SK-N-SH treated with all-trans-retinoic acid at 6 μM for 48 hours (cell line): ENCODE measurements around the gene CEMIP.

Source experiments
- ATAC-seq: fragments of 200-7000 bp; cut with Tn5 transposase; 3 replicates; pipeline ENCODE4 v1.9.1; 2020; ENCODE audit warnings: mild to moderate bottlenecking, moderate library complexity
- ARNTL ChIP-seq: fragments of 450-650 bp; formaldehyde crosslinking; IDR thresholded peaks from 2 replicates; pipeline ENCODE4 v1.5.0; 2020; ENCODE audit warnings: low read depth, mild to moderate bottlenecking, moderate library complexity, borderline replicate concordance
- BACH2 ChIP-seq: fragments of 250-450 bp; sonication (Bioruptor Pico); IDR thresholded peaks from 2 replicates; pipeline ENCODE4 v1.9.0; 2021; ENCODE audit warnings: mild to moderate bottlenecking, borderline replicate concordance
- CSDC2 ChIP-seq: fragments of 250-450 bp; sonication (Bioruptor Pico); IDR thresholded peaks from 2 replicates; pipeline ENCODE4 v1.5.0; 2020; ENCODE audit warnings: mild to moderate bottlenecking, moderate library complexity
- ESRRG ChIP-seq: fragments of 250-450 bp; sonication (Bioruptor Pico); IDR thresholded peaks from 2 replicates; pipeline ENCODE4 v1.6.1; 2021; ENCODE audit warnings: mild to moderate bottlenecking
- GLIS3 ChIP-seq: fragments of 250-450 bp; sonication (Bioruptor Pico); IDR thresholded peaks from 2 replicates; pipeline ENCODE4 v1.5.0; 2020; ENCODE audit warnings: mild to moderate bottlenecking, moderate library complexity
- ISL1 ChIP-seq: fragments of 250-450 bp; sonication (Bioruptor Pico); IDR thresholded peaks from 2 replicates; pipeline ENCODE4 v2.1.2; 2022; ENCODE audit warnings: mild to moderate bottlenecking, moderate library complexity
- OSR1 ChIP-seq: fragments of 250-450 bp; sonication (Bioruptor Pico); IDR thresholded peaks from 2 replicates; pipeline ENCODE4 v1.8.0; 2022; ENCODE audit warnings: moderate library complexity, mild to moderate bottlenecking, inconsistent platforms
- PPARA ChIP-seq: fragments of 250-450 bp; sonication (Bioruptor Pico); IDR thresholded peaks from 2 replicates; pipeline ENCODE4 v1.5.0; 2020; ENCODE audit warnings: mild to moderate bottlenecking, borderline replicate concordance
- SNAI2 ChIP-seq: fragments of 250-450 bp; sonication (Bioruptor Pico); IDR thresholded peaks from 2 replicates; pipeline ENCODE4 v1.5.0; 2020; ENCODE audit warnings: mild to moderate bottlenecking, moderate library complexity
- ZC3H10 ChIP-seq: fragments of 250-450 bp; sonication (Bioruptor Pico); IDR thresholded peaks from 2 replicates; pipeline ENCODE4 v1.5.1; 2021; ENCODE audit warnings: mild to moderate bottlenecking, moderate library complexity
- ZFP3 ChIP-seq: fragments of 250-450 bp; sonication (Bioruptor Pico); IDR thresholded peaks from 2 replicates; pipeline ENCODE4 v1.5.0; 2020; ENCODE audit warnings: mild to moderate bottlenecking, moderate library complexity
- ZFP30 ChIP-seq: fragments of 450-650 bp; formaldehyde crosslinking; IDR thresholded peaks from 2 replicates; pipeline ENCODE4 v1.5.0; 2022; ENCODE audit warnings: mild to moderate bottlenecking, moderate library complexity
- ZNF565 ChIP-seq: fragments of 450-650 bp; formaldehyde crosslinking; conservative IDR thresholded peaks from 2 replicates; pipeline ENCODE4 v1.5.0; 2020; ENCODE audit warnings: low read depth, mild to moderate bottlenecking, moderate library complexity
- ZNF70 ChIP-seq: fragments of 450-650 bp; formaldehyde crosslinking; IDR thresholded peaks from 2 replicates; pipeline ENCODE4 v1.5.0; 2020; ENCODE audit warnings: mild to moderate bottlenecking, moderate library complexity
- ZNF8 ChIP-seq: fragments of 450-650 bp; formaldehyde crosslinking; IDR thresholded peaks from 2 replicates; pipeline ENCODE4 v1.5.0; 2020; ENCODE audit warnings: mild to moderate bottlenecking, moderate library complexity
- TF ChIP-seq, protein P1 (sequence below): fragments of 250-450 bp; sonication (Bioruptor Pico); IDR thresholded peaks from 2 replicates; pipeline ENCODE4 v1.8.0; 2020; ENCODE audit warnings: mild to moderate bottlenecking, moderate library complexity, borderline replicate concordance
- TF ChIP-seq, protein P2 (sequence below): fragments of 250-450 bp; sonication (Bioruptor Pico); IDR thresholded peaks from 2 replicates; pipeline ENCODE4 v1.5.0; 2020; ENCODE audit warnings: mild to moderate bottlenecking, moderate library complexity
- TF ChIP-seq, protein P3 (sequence below): fragments of 250-450 bp; sonication (Bioruptor Pico); IDR thresholded peaks from 2 replicates; pipeline ENCODE4 v1.5.1; 2021; ENCODE audit warnings: mild to moderate bottlenecking, moderate library complexity
- TF ChIP-seq, protein P4 (sequence below): fragments of 250-450 bp; sonication (Bioruptor Pico); IDR thresholded peaks from 2 replicates; pipeline ENCODE4 v1.5.1; 2020; ENCODE audit warnings: low read depth, mild to moderate bottlenecking, moderate library complexity
- TF ChIP-seq, protein P5 (sequence below): fragments of 250-450 bp; sonication (Bioruptor Pico); IDR thresholded peaks from 2 replicates; pipeline ENCODE4 v1.8.0; 2021; ENCODE audit warnings: low read depth, mild to moderate bottlenecking, moderate library complexity, borderline replicate concordance

Gene CEMIP

DNA sequence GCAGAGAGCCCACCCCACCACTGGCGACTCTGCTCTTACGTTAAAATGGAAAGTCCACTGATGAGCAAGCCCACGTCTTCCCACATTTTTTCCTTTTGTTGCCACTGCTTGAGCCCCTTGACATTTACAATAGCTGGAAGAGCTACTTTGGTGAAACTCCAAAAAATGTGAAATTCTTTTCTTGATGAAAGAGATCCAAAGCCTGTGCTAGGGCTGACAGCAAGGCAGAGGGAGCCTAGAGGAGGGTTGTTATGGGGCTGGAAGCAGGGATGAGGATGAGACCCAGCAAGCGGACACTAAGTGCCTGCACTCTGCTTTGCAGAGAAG, 97.1 kb downstream of the CEMIP start:
- no peak for ATAC-seq
- no peak for TF ChIP-seq SNAI2
- TF ChIP-seq PPARA (CRISPR knock-in tag) = no peak
- TF ChIP-seq CSDC2 (CRISPR knock-in tag) = no peak
- TF ChIP-seq ESRRG = no peak
- no peak for TF ChIP-seq ZC3H10
- no peak for TF ChIP-seq ZFP3 (CRISPR knock-in tag)
- no peak for TF ChIP-seq ISL1 (CRISPR knock-in tag)
- no peak for TF ChIP-seq ZNF8 (CRISPR knock-in tag)
- no peak for TF ChIP-seq ZNF70 (CRISPR knock-in tag)
- no peak for TF ChIP-seq ZNF565 (CRISPR knock-in tag)
- no peak for TF ChIP-seq GLIS3
- TF ChIP-seq, protein P1, sequence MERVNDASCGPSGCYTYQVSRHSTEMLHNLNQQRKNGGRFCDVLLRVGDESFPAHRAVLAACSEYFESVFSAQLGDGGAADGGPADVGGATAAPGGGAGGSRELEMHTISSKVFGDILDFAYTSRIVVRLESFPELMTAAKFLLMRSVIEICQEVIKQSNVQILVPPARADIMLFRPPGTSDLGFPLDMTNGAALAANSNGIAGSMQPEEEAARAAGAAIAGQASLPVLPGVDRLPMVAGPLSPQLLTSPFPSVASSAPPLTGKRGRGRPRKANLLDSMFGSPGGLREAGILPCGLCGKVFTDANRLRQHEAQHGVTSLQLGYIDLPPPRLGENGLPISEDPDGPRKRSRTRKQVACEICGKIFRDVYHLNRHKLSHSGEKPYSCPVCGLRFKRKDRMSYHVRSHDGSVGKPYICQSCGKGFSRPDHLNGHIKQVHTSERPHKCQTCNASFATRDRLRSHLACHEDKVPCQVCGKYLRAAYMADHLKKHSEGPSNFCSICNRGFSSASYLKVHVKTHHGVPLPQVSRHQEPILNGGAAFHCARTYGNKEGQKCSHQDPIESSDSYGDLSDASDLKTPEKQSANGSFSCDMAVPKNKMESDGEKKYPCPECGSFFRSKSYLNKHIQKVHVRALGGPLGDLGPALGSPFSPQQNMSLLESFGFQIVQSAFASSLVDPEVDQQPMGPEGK (CRISPR knock-in tag) = no peak
- TF ChIP-seq, protein P2, sequence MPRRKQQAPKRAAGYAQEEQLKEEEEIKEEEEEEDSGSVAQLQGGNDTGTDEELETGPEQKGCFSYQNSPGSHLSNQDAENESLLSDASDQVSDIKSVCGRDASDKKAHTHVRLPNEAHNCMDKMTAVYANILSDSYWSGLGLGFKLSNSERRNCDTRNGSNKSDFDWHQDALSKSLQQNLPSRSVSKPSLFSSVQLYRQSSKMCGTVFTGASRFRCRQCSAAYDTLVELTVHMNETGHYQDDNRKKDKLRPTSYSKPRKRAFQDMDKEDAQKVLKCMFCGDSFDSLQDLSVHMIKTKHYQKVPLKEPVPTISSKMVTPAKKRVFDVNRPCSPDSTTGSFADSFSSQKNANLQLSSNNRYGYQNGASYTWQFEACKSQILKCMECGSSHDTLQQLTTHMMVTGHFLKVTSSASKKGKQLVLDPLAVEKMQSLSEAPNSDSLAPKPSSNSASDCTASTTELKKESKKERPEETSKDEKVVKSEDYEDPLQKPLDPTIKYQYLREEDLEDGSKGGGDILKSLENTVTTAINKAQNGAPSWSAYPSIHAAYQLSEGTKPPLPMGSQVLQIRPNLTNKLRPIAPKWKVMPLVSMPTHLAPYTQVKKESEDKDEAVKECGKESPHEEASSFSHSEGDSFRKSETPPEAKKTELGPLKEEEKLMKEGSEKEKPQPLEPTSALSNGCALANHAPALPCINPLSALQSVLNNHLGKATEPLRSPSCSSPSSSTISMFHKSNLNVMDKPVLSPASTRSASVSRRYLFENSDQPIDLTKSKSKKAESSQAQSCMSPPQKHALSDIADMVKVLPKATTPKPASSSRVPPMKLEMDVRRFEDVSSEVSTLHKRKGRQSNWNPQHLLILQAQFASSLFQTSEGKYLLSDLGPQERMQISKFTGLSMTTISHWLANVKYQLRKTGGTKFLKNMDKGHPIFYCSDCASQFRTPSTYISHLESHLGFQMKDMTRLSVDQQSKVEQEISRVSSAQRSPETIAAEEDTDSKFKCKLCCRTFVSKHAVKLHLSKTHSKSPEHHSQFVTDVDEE = no peak
- no peak for TF ChIP-seq BACH2
- TF ChIP-seq, protein P3, sequence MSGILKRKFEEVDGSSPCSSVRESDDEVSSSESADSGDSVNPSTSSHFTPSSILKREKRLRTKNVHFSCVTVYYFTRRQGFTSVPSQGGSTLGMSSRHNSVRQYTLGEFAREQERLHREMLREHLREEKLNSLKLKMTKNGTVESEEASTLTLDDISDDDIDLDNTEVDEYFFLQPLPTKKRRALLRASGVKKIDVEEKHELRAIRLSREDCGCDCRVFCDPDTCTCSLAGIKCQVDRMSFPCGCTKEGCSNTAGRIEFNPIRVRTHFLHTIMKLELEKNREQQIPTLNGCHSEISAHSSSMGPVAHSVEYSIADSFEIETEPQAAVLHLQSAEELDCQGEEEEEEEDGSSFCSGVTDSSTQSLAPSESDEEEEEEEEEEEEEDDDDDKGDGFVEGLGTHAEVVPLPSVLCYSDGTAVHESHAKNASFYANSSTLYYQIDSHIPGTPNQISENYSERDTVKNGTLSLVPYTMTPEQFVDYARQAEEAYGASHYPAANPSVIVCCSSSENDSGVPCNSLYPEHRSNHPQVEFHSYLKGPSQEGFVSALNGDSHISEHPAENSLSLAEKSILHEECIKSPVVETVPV (CRISPR knock-in tag) = no peak
- TF ChIP-seq ARNTL (CRISPR knock-in tag) = no peak

DNA sequence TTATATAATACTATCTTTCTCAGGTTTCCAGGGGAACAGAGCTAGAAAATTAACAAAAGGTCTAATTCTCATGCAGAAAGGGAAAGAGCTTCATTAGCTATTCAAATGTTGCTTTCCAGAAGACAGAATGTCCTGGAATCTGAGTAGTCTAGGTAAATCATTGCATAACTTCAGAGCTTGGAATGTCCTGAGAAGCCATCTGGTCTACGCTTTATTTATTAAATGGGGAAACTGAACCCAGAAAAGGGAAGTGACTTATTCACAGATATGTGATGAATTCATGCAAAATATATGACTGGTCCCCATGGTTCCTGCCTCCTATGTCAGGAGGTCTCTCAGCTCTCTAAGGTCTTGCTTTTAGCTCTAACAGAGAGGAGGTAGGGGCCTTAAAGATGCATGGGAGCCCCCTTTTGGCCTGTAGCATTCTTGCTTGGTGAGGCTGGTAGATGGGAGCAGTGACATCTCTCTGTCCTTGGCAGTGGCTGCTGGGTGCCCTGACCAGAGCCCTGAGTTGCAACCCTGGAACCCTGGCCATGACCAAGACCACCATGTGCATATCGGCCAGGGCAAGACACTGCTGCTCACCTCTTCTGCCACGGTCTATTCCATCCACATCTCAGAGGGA, 99.2 kb downstream of the CEMIP start:
- peak; percentile 27; the same call in 1 of the 3 replicates for ATAC-seq
- TF ChIP-seq ARNTL (CRISPR knock-in tag) (no peak), ISL1 (CRISPR knock-in tag) (no peak), ZFP30 (CRISPR knock-in tag) (no peak)
- TF ChIP-seq, protein P4, sequence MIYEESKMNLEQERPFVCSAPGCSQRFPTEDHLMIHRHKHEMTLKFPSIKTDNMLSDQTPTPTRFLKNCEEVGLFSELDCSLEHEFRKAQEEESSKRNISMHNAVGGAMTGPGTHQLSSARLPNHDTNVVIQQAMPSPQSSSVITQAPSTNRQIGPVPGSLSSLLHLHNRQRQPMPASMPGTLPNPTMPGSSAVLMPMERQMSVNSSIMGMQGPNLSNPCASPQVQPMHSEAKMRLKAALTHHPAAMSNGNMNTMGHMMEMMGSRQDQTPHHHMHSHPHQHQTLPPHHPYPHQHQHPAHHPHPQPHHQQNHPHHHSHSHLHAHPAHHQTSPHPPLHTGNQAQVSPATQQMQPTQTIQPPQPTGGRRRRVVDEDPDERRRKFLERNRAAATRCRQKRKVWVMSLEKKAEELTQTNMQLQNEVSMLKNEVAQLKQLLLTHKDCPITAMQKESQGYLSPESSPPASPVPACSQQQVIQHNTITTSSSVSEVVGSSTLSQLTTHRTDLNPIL (CRISPR knock-in tag) = no peak
- TF ChIP-seq, all 23 proteins: peak for 0

DNA sequence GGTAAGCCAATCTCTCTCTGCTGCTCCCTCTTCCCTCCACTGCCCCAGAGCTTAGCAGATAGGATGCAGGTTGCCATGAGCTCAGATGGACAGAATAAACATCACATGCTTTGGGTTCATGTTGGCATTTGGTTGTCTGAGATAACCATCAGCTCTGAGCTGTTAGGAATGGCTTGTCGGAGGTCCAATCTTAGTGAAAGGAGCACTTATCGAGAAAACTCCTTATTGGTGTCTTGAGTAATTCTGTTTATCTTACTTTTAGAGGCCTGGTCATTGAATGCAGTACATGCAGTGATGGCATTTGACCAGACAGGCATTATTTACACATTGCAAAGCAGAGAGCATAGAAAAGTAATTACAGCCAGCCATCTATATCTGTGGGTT, 99.7 kb downstream of the CEMIP start:
- ATAC-seq = peak; percentile 26; the same call in 2 of the 3 replicates
- TF ChIP-seq OSR1 (no peak), PPARA (CRISPR knock-in tag) (no peak), ISL1 (CRISPR knock-in tag) (no peak), ZNF70 (CRISPR knock-in tag) (no peak)
- TF ChIP-seq, protein P5, sequence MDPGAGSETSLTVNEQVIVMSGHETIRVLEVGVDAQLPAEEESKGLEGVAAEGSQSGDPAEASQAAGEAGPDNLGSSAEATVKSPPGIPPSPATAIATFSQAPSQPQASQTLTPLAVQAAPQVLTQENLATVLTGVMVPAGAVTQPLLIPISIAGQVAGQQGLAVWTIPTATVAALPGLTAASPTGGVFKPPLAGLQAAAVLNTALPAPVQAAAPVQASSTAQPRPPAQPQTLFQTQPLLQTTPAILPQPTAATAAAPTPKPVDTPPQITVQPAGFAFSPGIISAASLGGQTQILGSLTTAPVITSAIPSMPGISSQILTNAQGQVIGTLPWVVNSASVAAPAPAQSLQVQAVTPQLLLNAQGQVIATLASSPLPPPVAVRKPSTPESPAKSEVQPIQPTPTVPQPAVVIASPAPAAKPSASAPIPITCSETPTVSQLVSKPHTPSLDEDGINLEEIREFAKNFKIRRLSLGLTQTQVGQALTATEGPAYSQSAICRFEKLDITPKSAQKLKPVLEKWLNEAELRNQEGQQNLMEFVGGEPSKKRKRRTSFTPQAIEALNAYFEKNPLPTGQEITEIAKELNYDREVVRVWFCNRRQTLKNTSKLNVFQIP (CRISPR knock-in tag) = no peak
- TF ChIP-seq, protein P2 = no peak
- TF ChIP-seq, protein P4 (CRISPR knock-in tag) = no peak
